HEK293 (cell line): ENCODE measurements around the gene KCNAB2.

Experiments
- CTCF ChIA-PET: fragments of 350-600 bp; formaldehyde crosslinking; extraction: SDS; loops from one replicate; lab custom pipeline; 2021; ENCODE audit warnings: antibody characterized with exemption; lab: Yijun Ruan, JAX
- POLR2A ChIA-PET: fragments of 300-600 bp; formaldehyde crosslinking; extraction: SDS; loops from one replicate; lab custom pipeline; 2020; ENCODE audit warnings: antibody characterized with exemption, inconsistent platforms; lab: Yijun Ruan, JAX
- H3K27ac ChIP-seq: fragments of 200-500 bp; sonication (Bioruptor generic); 2 replicates; pipeline ENCODE4 v1.5.1; 2014; ENCODE audit warnings: low read depth, low read length, control low read depth, inconsistent platforms; ENCODE audit errors: extremely low read depth
- H3K36me3 ChIP-seq, 2 experiments: fragments of 200-500 bp in 1 of 2; sonication (Bioruptor generic) in 1 of 2; 1 replicate in 1 of 2; 2 replicates in 1 of 2; pipeline ENCODE4 v1.5.1; 2014 to 2017; ENCODE audit warnings: inconsistent platforms in 2 of 2, low read length in 2 of 2; ENCODE audit not compliant: control insufficient read depth in 2 of 2, insufficient read depth in 1 of 2
- H3K4me1 ChIP-seq: fragments of 200-500 bp; sonication (Bioruptor generic); 2 replicates; pipeline ENCODE4 v1.5.1; 2014; ENCODE audit warnings: mild to moderate bottlenecking, low read length, inconsistent platforms; ENCODE audit not compliant: control insufficient read depth, insufficient read depth
- H3K4me3 ChIP-seq: 2 replicates; pipeline ENCODE4 v1.5.1; 2011; ENCODE audit warnings: low read depth, mild to moderate bottlenecking, control low read depth, low read length, moderate library complexity
- H3K9me3 ChIP-seq: fragments of 200-500 bp; sonication (Bioruptor generic); 2 replicates; pipeline ENCODE4 v1.5.1; 2014; ENCODE audit warnings: low read depth, low read length, inconsistent platforms; ENCODE audit not compliant: control insufficient read depth, insufficient read depth
- PRDM2 ChIP-seq: fragments of 450-650 bp; formaldehyde crosslinking; IDR thresholded peaks from 2 replicates; pipeline ENCODE4 v1.5.1; 2016; ENCODE audit warnings: missing biosample characterization, missing genetic modification characterization, borderline replicate concordance
- REPIN1 ChIP-seq: fragments of 450-650 bp; formaldehyde crosslinking; IDR thresholded peaks from 2 replicates; pipeline ENCODE4 v1.5.1; 2017; ENCODE audit warnings: missing biosample characterization, missing genetic modification characterization, low read depth
- SP3 ChIP-seq: fragments of 450-650 bp; formaldehyde crosslinking; IDR thresholded peaks from 2 replicates; pipeline ENCODE4 v1.5.1; 2016; ENCODE audit warnings: missing biosample characterization, missing genetic modification characterization
- ZBTB1 ChIP-seq: fragments of 450-650 bp; formaldehyde crosslinking; IDR thresholded peaks from 2 replicates; pipeline ENCODE4 v1.5.1; 2016; ENCODE audit warnings: missing biosample characterization, missing genetic modification characterization
- ZEB2 ChIP-seq: fragments of 450-650 bp; formaldehyde crosslinking; IDR thresholded peaks from 2 replicates; pipeline ENCODE4 v1.5.1; 2016; ENCODE audit warnings: missing biosample characterization, missing genetic modification characterization
- ZNF10 ChIP-seq: fragments of 450-650 bp; formaldehyde crosslinking; IDR thresholded peaks from 2 replicates; pipeline ENCODE4 v1.5.1; 2017; ENCODE audit warnings: missing biosample characterization, missing genetic modification characterization
- ZNF148 ChIP-seq: fragments of 450-650 bp; formaldehyde crosslinking; IDR thresholded peaks from 2 replicates; pipeline ENCODE4 v1.5.0; 2017; ENCODE audit warnings: missing biosample characterization, missing genetic modification characterization, borderline replicate concordance
- ZNF155 ChIP-seq: fragments of 450-650 bp; formaldehyde crosslinking; IDR thresholded peaks from 2 replicates; pipeline ENCODE4 v1.5.1; 2016; ENCODE audit warnings: missing biosample characterization, missing genetic modification characterization
- ZNF280D ChIP-seq: fragments of 450-650 bp; formaldehyde crosslinking; IDR thresholded peaks from 2 replicates; pipeline ENCODE4 v1.5.1; 2016; ENCODE audit warnings: missing biosample characterization, missing genetic modification characterization
- ZNF354C ChIP-seq: fragments of 450-650 bp; formaldehyde crosslinking; IDR thresholded peaks from 2 replicates; pipeline ENCODE4 v1.5.1; 2016; ENCODE audit warnings: missing biosample characterization, missing genetic modification characterization, low read depth, borderline replicate concordance
- ZNF362 ChIP-seq: fragments of 450-650 bp; formaldehyde crosslinking; IDR thresholded peaks from 2 replicates; pipeline ENCODE4 v1.5.1; 2016; ENCODE audit warnings: missing biosample characterization, missing genetic modification characterization
- ZNF501 ChIP-seq: fragments of 450-650 bp; formaldehyde crosslinking; IDR thresholded peaks from 2 replicates; pipeline ENCODE4 v1.5.1; 2016; ENCODE audit warnings: missing biosample characterization, missing genetic modification characterization
- ZNF549 ChIP-seq: fragments of 450-650 bp; IDR thresholded peaks from 2 replicates; pipeline ENCODE4 v1.5.1; 2018; ENCODE audit warnings: missing biosample characterization, missing genetic modification characterization, mild to moderate bottlenecking, inconsistent platforms, moderate library complexity
- ZNF664 ChIP-seq: fragments of 450-650 bp; formaldehyde crosslinking; IDR thresholded peaks from 2 replicates; pipeline ENCODE4 v1.5.1; 2016; ENCODE audit warnings: missing biosample characterization, missing genetic modification characterization

Gene KCNAB2

GRCh38 chr1:6069573-6069972 is 23.9 kb downstream of the KCNAB2 start:
- Histone ChIP-seq H3K9me3 (no peaks in the 10 kb centered on the region), H3K36me3 (no peaks in the 10 kb centered on the region), H3K4me1 (no peaks in the 10 kb centered on the region), H3K27ac (no peak overlapping the region), H3K4me3 (no peak overlapping the region)
- CTCF ChIA-PET, result no interaction called here
- POLR2A ChIA-PET, result no interaction called here
- TF ChIP-seq ZNF501 (tag by site-specific recombination) (no peak), ZBTB1 (tag by site-specific recombination) (no peak), REPIN1 (tag by site-specific recombination) (no peak), ZNF10 (tag by site-specific recombination) (no peak), ZNF354C (no peak), SP3 (tag by site-specific recombination) (no peak), ZNF280D (no peak), ZEB2 (tag by site-specific recombination) (no peak), PRDM2 (tag by site-specific recombination) (no peak), ZNF148 (tag by site-specific recombination) (no peak), ZNF362 (tag by site-specific recombination) (no peak), ZNF549 (no peak), ZNF664 (tag by site-specific recombination) (no peak), ZNF155 (tag by site-specific recombination) (no peak)
